ENCODE measurements around the gene KRTAP10-5. TPM values are rescaled to one million over a fixed set of nuclear protein-coding genes. Genes with fewer than 3 reads are reported as not detected.
A peak's percentile ranks its signal among the peaks of the same experiment; 100 is the strongest.

KRTAP10-5 gene
- total and polyA plus RNA-seq, 8 donors = not detected

DNA sequence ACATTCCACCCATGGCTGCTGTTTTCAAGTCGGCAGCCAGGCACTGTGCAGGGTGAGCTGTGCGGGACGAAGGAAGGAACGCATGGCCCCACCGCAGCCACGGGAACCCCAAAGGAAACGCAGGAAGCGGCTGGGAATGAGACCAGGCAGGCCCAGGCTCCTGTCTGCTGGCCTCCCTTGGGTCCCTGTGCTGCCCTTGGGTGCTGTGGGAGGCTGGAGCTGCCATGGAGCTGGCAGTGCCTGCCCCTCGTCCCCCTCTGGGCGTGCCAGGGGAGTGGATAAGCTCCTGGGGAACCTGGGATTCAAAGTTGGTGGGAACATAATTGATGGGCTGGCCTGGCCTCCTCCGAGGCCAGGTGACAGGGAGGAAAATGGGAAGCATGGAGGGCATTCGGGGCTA is 12.1 kb downstream of the KRTAP10-5 start:
- Histone ChIP-seq H3K4me3 (no peak overlapping the region), H3K4me1 (no peaks in the 10 kb centered on the region), H3K36me3 (no peaks in the 10 kb centered on the region), H3K9me3 (no peaks in the 10 kb centered on the region), H3K27ac (no peak overlapping the region), H3K27me3 (no peaks in the 10 kb centered on the region)
- DNase-seq (no peak), ATAC-seq (no peak), FAIRE-seq (no peak)
- WGBS, 2 donors = 59 to 69% methylated on average over 12 of the region's 12 CpGs
- TF ChIP-seq, protein P1, sequence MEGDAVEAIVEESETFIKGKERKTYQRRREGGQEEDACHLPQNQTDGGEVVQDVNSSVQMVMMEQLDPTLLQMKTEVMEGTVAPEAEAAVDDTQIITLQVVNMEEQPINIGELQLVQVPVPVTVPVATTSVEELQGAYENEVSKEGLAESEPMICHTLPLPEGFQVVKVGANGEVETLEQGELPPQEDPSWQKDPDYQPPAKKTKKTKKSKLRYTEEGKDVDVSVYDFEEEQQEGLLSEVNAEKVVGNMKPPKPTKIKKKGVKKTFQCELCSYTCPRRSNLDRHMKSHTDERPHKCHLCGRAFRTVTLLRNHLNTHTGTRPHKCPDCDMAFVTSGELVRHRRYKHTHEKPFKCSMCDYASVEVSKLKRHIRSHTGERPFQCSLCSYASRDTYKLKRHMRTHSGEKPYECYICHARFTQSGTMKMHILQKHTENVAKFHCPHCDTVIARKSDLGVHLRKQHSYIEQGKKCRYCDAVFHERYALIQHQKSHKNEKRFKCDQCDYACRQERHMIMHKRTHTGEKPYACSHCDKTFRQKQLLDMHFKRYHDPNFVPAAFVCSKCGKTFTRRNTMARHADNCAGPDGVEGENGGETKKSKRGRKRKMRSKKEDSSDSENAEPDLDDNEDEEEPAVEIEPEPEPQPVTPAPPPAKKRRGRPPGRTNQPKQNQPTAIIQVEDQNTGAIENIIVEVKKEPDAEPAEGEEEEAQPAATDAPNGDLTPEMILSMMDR (IDR thresholded peaks at IDR 0.05) = no peak
- intact Hi-C loops (cut with DNase I) = no loop called here

DNA sequence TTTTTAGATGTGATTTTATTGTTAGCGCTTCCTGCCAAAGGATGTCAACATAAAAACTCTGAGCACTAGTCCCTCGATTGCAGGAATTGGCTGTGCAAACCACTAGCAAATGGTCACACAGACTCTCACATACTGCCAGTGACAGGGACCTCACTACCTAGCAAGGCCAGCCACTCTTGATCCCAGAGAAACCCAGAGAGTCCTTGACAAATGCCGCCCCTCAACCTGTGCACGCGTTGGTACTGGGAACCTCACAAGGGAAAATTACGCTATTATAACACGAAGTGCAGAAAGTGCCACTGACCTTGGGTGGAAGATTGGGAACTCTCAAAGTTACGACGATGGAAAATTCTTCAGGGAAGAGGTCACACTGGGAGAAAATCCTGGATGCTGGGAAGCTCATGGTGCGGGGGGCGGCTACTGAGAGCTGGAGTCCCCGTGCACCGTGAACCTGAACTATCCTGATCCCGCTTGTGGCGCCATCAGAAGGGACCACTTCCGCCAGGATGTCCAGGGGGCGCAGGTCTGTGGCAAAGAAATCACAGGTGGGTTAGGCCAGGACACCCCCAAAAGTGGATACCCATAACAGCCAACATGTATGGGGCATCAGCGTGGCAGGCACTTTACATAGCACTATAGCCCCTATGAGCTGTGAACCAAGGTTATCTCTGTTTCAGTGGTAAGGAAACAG is 12.8 kb downstream of the KRTAP10-5 start:
- DNase-seq (no peak), ATAC-seq (no peak), FAIRE-seq (no peak)
- TF ChIP-seq, protein P1 (IDR thresholded peaks at IDR 0.05) = no peak
- no peaks in the 10 kb centered on the region for H3K9me3 ChIP-seq
- no peak overlapping the region for H3K27ac ChIP-seq
- no peaks in the 10 kb centered on the region for H3K36me3 ChIP-seq
- no peak overlapping the region for H3K4me3 ChIP-seq
- 72 to 83% methylated on average over 18 of the region's 18 CpGs for WGBS, 2 donors
- no peaks in the 10 kb centered on the region for H3K4me1 ChIP-seq
- intact Hi-C loops (cut with DNase I) = no loop called here
- no peaks in the 10 kb centered on the region for H3K27me3 ChIP-seq

DNA sequence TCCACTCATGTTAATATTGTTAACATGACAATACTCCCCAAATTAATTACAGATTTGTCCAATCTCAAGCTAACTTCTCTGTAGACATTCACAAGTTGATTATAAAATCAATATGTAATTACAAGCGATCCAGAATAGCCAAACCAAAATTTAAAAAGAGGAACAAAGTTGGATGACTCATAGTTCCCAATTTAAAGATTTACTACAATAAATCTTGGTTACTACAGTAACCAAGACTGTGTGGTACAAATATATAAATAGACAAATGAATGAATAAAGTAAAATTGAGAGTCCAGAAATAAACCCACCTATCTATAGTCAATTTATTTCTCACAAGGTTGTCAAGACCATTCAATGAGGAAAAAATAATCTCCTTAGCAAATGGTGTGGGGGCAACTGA is 14.0 kb downstream of the KRTAP10-5 start:
- FAIRE-seq (peak; percentile 9), ATAC-seq (no peak), DNase-seq (no peak)
- no peak overlapping the region for H3K4me3 ChIP-seq
- no peaks in the 10 kb centered on the region for H3K36me3 ChIP-seq
- intact Hi-C loops (cut with DNase I) = no loop called here
- no peak overlapping the region for H3K27ac ChIP-seq
- WGBS, 2 donors = 17 to 19% methylated on average over 1 of the region's 1 CpG
- H3K27me3 ChIP-seq = no peaks in the 10 kb centered on the region
- TF ChIP-seq, protein P1 (IDR thresholded peaks at IDR 0.05) = no peak
- H3K9me3 ChIP-seq = no peaks in the 10 kb centered on the region
- no peaks in the 10 kb centered on the region for H3K4me1 ChIP-seq

DNA sequence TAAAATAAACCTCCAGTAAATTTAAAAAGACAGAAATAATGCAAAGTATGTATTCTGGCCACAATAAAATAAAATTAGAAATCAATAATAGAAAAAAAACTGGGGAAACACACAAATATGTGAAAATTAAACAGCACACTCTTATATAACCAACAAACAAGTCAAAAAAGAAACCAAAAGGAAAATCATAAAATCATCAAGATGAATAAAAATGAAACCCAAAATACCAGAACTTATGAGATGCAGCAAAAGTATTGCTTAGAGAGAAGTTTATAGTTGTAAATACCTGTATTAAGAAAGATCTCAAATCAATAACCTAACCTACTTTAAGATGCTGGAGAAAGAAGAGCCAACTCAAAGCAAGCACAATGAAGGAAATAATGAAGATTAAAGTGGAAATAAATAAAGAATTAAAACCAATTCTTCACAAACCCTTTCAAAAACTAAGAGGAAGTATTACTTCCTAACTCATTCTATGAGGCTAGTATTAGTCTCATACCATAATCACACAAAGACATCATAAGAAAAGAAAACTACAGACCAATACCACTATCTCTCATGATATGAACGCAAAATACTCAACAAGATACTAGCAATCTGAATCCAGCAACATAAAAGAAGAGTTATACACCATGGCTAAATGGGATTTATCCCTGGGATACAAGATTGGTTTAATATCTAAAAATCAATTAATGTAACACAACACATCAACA is 15.4 kb downstream of the KRTAP10-5 start:
- no peaks in the 10 kb centered on the region for H3K36me3 ChIP-seq
- H3K4me3 ChIP-seq = no peak overlapping the region
- 0 to 44% methylated on average over 1 of the region's 1 CpG for WGBS, 2 donors
- TF ChIP-seq, protein P1 (IDR thresholded peaks at IDR 0.05) = no peak
- no peak for DNase-seq
- H3K27me3 ChIP-seq = no peaks in the 10 kb centered on the region
- no peaks in the 10 kb centered on the region for H3K4me1 ChIP-seq
- no peaks in the 10 kb centered on the region for H3K9me3 ChIP-seq
- ATAC-seq = no peak
- no peak for FAIRE-seq
- H3K27ac ChIP-seq = no peak overlapping the region
- intact Hi-C loops (cut with DNase I) = no loop called here

DNA sequence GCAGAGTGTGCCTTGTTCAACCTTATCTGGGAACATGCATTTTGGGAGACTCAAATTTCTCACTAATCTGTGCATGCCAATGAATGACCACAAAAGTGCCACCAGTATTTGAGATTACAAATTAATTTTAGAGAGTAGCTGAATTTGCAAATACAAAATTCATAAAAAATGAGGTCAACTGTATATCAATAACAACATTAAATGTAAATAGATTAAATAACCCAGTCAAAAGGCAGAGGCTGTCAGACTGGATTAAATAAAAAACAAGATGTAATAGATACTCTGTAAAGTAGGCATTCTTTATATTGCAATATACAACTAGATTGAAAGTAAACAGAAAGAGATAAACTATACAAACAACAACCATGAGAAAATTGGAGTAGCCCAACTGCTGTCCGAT is 16.3 kb downstream of the KRTAP10-5 start:
- TF ChIP-seq, protein P1 (IDR thresholded peaks at IDR 0.05) = no peak
- Histone ChIP-seq H3K9me3 (no peaks in the 10 kb centered on the region), H3K27ac (no peak overlapping the region), H3K4me3 (no peak overlapping the region), H3K36me3 (no peaks in the 10 kb centered on the region), H3K27me3 (no peaks in the 10 kb centered on the region), H3K4me1 (no peaks in the 10 kb centered on the region)
- intact Hi-C loops (cut with DNase I) = no loop called here
- no peak for DNase-seq
- no peak for FAIRE-seq
- WGBS, 2 donors = 43 to 57% methylated on average over 1 of the region's 1 CpG
- ATAC-seq = no peak

Data from pancreas (tissue), 10 donors.